PC-9 (cell line): Measurements from ENCODE around the gene ISCA1.

Experiments used
- EZH2 ChIP-seq: fragments of 200-600 bp; sonication (generic); IDR thresholded peaks from 2 replicates; pipeline ENCODE4 v1.8.0; 2017; ENCODE audit warnings: antibody characterized with exemption, low read depth
- TF ChIP-seq, protein P1 (sequence below): fragments of 200-600 bp; sonication (generic); conservative IDR thresholded peaks from 2 replicates; pipeline ENCODE4 v1.6.1; 2017; ENCODE audit warnings: mixed run types, antibody characterized with exemption, mild to moderate bottlenecking, moderate library complexity

DNA sequence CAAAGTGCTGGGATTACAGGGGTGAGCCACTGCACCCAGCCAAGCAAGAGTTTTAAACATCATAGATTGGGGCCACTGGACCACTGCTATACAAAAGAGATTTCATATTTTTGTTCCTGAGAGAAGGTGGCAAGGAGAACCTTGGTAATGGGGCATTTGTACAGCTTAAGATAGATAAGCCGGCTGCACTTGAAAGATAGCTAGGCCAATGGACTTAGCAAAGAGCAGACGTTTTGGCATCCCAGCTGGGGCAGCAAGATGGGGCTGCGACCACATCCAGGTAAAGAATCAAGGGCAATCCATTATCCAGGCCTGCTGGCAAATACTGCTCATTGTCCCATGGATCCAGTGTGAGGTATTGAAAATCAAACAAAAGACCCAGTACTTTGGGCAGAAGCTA, 3.9 kb upstream of the ISCA1 start:
- TF ChIP-seq, protein P1, sequence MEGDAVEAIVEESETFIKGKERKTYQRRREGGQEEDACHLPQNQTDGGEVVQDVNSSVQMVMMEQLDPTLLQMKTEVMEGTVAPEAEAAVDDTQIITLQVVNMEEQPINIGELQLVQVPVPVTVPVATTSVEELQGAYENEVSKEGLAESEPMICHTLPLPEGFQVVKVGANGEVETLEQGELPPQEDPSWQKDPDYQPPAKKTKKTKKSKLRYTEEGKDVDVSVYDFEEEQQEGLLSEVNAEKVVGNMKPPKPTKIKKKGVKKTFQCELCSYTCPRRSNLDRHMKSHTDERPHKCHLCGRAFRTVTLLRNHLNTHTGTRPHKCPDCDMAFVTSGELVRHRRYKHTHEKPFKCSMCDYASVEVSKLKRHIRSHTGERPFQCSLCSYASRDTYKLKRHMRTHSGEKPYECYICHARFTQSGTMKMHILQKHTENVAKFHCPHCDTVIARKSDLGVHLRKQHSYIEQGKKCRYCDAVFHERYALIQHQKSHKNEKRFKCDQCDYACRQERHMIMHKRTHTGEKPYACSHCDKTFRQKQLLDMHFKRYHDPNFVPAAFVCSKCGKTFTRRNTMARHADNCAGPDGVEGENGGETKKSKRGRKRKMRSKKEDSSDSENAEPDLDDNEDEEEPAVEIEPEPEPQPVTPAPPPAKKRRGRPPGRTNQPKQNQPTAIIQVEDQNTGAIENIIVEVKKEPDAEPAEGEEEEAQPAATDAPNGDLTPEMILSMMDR = no peak
- TF ChIP-seq EZH2 = no peak
